Pancreas (tissue), 10 donors: ENCODE data around the gene SLC39A1. TPM values are rescaled to one million over a fixed set of nuclear protein-coding genes. Genes with fewer than 3 reads are reported as not detected.

Experiments used
- ATAC-seq, 4 donors: fragments of 200-7000 bp; cut with Tn5 transposase; one replicate each; pipeline versions ENCODE4 v1.8.0 to v1.9.1; 2020; ENCODE audit warnings: mild to moderate bottlenecking in 4 of 4, moderate library complexity in 4 of 4
- DNase-seq, 6 donors: peaks; one replicate each; pipeline ENCODE4 v3.0.0-alpha.2; 2020
- FAIRE-seq: peaks from 2 replicates; lab custom pipeline; 2012; peaks lifted over from hg19 to GRCh38; lab: Jason Lieb, UNC
- H3K27ac ChIP-seq, 4 donors: fragments of 200-600 bp; sonication (generic); 1 replicate in 3 of 4; 2 replicates in 1 of 4; pipeline versions ENCODE4 v1.5.0 to v1.8.0; 2020
- H3K27me3 ChIP-seq, 4 donors: fragments of 200-600 bp; one replicate each; pipeline ENCODE4 v1.8.0; 2021
- H3K36me3 ChIP-seq, 3 donors: fragments of 200-600 bp; sonication (generic) in 1 of 3; one replicate each; pipeline versions ENCODE4 v1.5.0 to v1.8.0; 2020 to 2021
- H3K4me1 ChIP-seq, 3 donors: fragments of 200-600 bp; one replicate each; pipeline ENCODE4 v1.8.0; 2021
- H3K4me3 ChIP-seq, 4 donors: fragments of 200-600 bp; sonication (generic) in 2 of 4; one replicate each; pipeline versions ENCODE4 v1.5.0 to v1.8.0; 2020 to 2021
- H3K9me3 ChIP-seq, 4 donors: fragments of 200-600 bp; one replicate each; pipeline ENCODE4 v1.8.0; 2021
- CTCF ChIP-seq, 4 donors: fragments of 200-600 bp; sonication (generic) in 3 of 4; IDR thresholded peaks; one replicate each; pipeline versions ENCODE4 v1.5.0 to v1.8.0; 2021; ENCODE audit warnings: antibody characterized with exemption in 4 of 4
- WGBS, 2 donors: extraction: QIAGEN DNeasy Blood & Tissue Kit; methylation state at CpG; one replicate each; pipeline ENCODE4 v1.1.7; 2013; 5-methylcytosine and 5-hydroxymethylcytosine counted together
- intact Hi-C, 3 donors: fragments of 100-400 bp; cut with DNase I; formaldehyde crosslinking; loops; one replicate each; pipeline versions ENCODE4 v1.11.1 to v1.14.2; 2022
- polyA plus RNA-seq, 2 donors: library from polyadenylated mRNA; stranded (reverse); fragments of 200-250 nt; gene quantifications; one replicate each; pipeline ENCODE4 v1.2.3, GENCODE V29; 2013
- total RNA-seq, 6 donors: library from RNA; stranded (reverse); fragmentation: NEBNext Ultra II Directional in 4 of 6; extraction: Animal tissue kit (Norgen Biotek cat#: 25700) in 4 of 6; gene quantifications; one replicate each; pipeline versions ENCODE4 v1.2.1 to v1.2.4, GENCODE V29; 2021 to 2023
- donor health status: healthy with polysubstance abuse.
- donor health status: DM: no; HTN: no; CAD: no; lungs with moderate emphysema.
- donor health status: DM: no; HTN: no; CAD: no.
- donor health status: control.
- donor health status: control.
- donor health status: Bipolar disorder and iron deficiency.
- donor health status: DM: yes; HTN: yes; CAD: no.
- donor health status: DM: no; HTN: no; CAD: no.
- donor health status: DM: no; HTN: no; CAD: no.
- donor health status: DM: yes; HTN: yes; CAD: no.

The SLC39A1 gene
- total and polyA plus RNA-seq, 8 donors: 20.0 to 46.1 (median 27.0) TPM

GRCh38 chr1:153941826-153942725 is 21.3 kb downstream of the SLC39A1 start:
- WGBS, 2 donors: 95 to 97% methylated on average over 34 of the region's 34 CpGs
- H3K36me3 ChIP-seq: peaks cover 0 to 17% (median 10%) of the 10 kb centered on the region in 3 donors
- ATAC-seq (no peak), FAIRE-seq (no peak), DNase-seq (peak in 1 of 6 donors; percentile 61)
- H3K9me3 ChIP-seq: no peaks in the 10 kb centered on the region
- no peak for TF ChIP-seq CTCF (IDR thresholded peaks at IDR 0.05)
- no peak overlapping the region for H3K4me3 ChIP-seq
- intact Hi-C loops: loop anchor here in 1 of 3 donors (10.0 kb wide), 2 partner anchors 117 to 147 kb away; no protein-coding TSS in a partner anchor
- H3K27ac ChIP-seq: no peak overlapping the region
- no peaks in the 10 kb centered on the region for H3K27me3 ChIP-seq
- no peaks in the 10 kb centered on the region for H3K4me1 ChIP-seq

- peaks cover 0 to 31% (median 23%) of the 10 kb centered on the region in 3 donors for H3K36me3 ChIP-seq
- no peak overlapping the region for H3K27ac ChIP-seq
- intact Hi-C loops: loop anchor here in 1 of 3 donors (10.0 kb wide), 2 partner anchors 116 to 146 kb away; no protein-coding TSS in a partner anchor
- no peak for TF ChIP-seq CTCF (IDR thresholded peaks at IDR 0.05)
- H3K27me3 ChIP-seq: no peaks in the 10 kb centered on the region
- no peak for FAIRE-seq
- H3K4me1 ChIP-seq: no peaks in the 10 kb centered on the region
- no peak overlapping the region for H3K4me3 ChIP-seq
- ATAC-seq: no peak
- DNase-seq: no peak
- H3K9me3 ChIP-seq: no peaks in the 10 kb centered on the region
- 95% methylated on average over 8 of the region's 8 CpGs for WGBS, 2 donors
These were observed 22.6 kb downstream of the SLC39A1 start for GRCh38 chr1:153940756-153941155.

- 94 to 95% methylated on average over 12 of the region's 12 CpGs for WGBS, 2 donors
- TF ChIP-seq CTCF (IDR thresholded peaks at IDR 0.05): no peak
- Histone ChIP-seq H3K4me3 (no peak overlapping the region), H3K27me3 (no peaks in the 10 kb centered on the region), H3K36me3 (peaks cover 0 to 34% (median 28%) of the 10 kb centered on the region in 3 donors), H3K4me1 (no peaks in the 10 kb centered on the region), H3K9me3 (no peaks in the 10 kb centered on the region), H3K27ac (no peak overlapping the region)
- DNase-seq: no peak
- FAIRE-seq: no peak
- intact Hi-C loops: loop anchor here in 1 of 3 donors (10.0 kb wide), 1 partner anchor 125 kb away; no protein-coding TSS in a partner anchor
- ATAC-seq: no peak
These were observed 23.9 kb downstream of the SLC39A1 start for GRCh38 chr1:153939476-153939875.

GRCh38 chr1:153938996-153939395 is 24.3 kb downstream of the SLC39A1 start:
- FAIRE-seq (no peak), DNase-seq (no peak), ATAC-seq (no peak)
- no peak overlapping the region for H3K27ac ChIP-seq
- no peaks in the 10 kb centered on the region for H3K27me3 ChIP-seq
- 61 to 63% methylated on average over 3 of the region's 3 CpGs for WGBS, 2 donors
- intact Hi-C loops: loop anchor here in 1 of 3 donors (10.0 kb wide), 1 partner anchor 124 kb away; no protein-coding TSS in a partner anchor
- H3K9me3 ChIP-seq: no peaks in the 10 kb centered on the region
- H3K4me1 ChIP-seq: no peaks in the 10 kb centered on the region
- TF ChIP-seq CTCF (IDR thresholded peaks at IDR 0.05): no peak
- peaks cover 0 to 38% (median 29%) of the 10 kb centered on the region in 3 donors for H3K36me3 ChIP-seq
- H3K4me3 ChIP-seq: no peak overlapping the region
